Peyer's patch (tissue), 4 donors: ENCODE data around the gene ANKEF1. TPM values are rescaled to one million over a fixed set of nuclear protein-coding genes. Genes with fewer than 3 reads are reported as not detected.
A peak's percentile ranks its signal among the peaks of the same experiment; 100 is the strongest.

ENCODE experiments used
- DNase-seq, 3 donors: peaks; one replicate each; pipeline ENCODE4 v3.0.0-alpha.2; 2017 to 2019
- H3K27ac ChIP-seq, 4 donors: fragments of 200-600 bp; sonication (generic); one replicate each; pipeline ENCODE4 v1.5.1; 2016 to 2019
- H3K27me3 ChIP-seq, 2 donors: fragments of 200-600 bp; sonication (generic); one replicate each; pipeline ENCODE4 v1.5.1; 2019
- H3K36me3 ChIP-seq, 3 donors: fragments of 200-600 bp; sonication (generic); one replicate each; pipeline ENCODE4 v1.5.1; 2016 to 2019
- H3K4me1 ChIP-seq, 4 donors: fragments of 200-600 bp; sonication (generic); one replicate each; pipeline ENCODE4 v1.5.1; 2016 to 2019
- H3K4me3 ChIP-seq, 4 donors: fragments of 200-600 bp; sonication (generic); 1 replicate in 3 of 4; 2 replicates in 1 of 4; pipeline ENCODE4 v1.5.1; 2016 to 2019; ENCODE audit warnings: mild to moderate bottlenecking in 1 of 4
- H3K9me3 ChIP-seq, 4 donors: fragments of 200-600 bp; sonication (generic); one replicate each; pipeline ENCODE4 v1.5.1; 2016 to 2019; ENCODE audit warnings: mild to moderate bottlenecking in 1 of 4
- POLR2A ChIP-seq, 2 donors: fragments of 450-650 bp; IDR thresholded peaks; one replicate each; pipeline ENCODE4 v1.5.1; 2017; ENCODE audit warnings: antibody characterized with exemption in 2 of 2, mild to moderate bottlenecking in 2 of 2, moderate library complexity in 2 of 2
- total RNA-seq, 4 donors: library from RNA; depleted of rRNA; stranded (reverse); fragments of >200 nt; gene quantifications; one replicate each; pipeline ENCODE4 v1.1.0, GENCODE V29; 2016
- TF ChIP-seq, protein P1 (sequence below), 6 experiments: fragments of 450-650 bp in 4 of 6; fragments of 200-600 bp in 2 of 6; sonication (generic) in 1 of 6; IDR thresholded peaks; one replicate each; pipeline ENCODE4 v1.5.1; 2017 to 2019; ENCODE audit warnings: antibody characterized with exemption in 6 of 6, mild to moderate bottlenecking in 3 of 6, moderate library complexity in 1 of 6

Gene ANKEF1
- total RNA-seq, result 10 to 100 TPM in 1 of 4 donors, 1 to 10 TPM in 3; 3.3 to 10.2 (median 4.4) TPM

DNA sequence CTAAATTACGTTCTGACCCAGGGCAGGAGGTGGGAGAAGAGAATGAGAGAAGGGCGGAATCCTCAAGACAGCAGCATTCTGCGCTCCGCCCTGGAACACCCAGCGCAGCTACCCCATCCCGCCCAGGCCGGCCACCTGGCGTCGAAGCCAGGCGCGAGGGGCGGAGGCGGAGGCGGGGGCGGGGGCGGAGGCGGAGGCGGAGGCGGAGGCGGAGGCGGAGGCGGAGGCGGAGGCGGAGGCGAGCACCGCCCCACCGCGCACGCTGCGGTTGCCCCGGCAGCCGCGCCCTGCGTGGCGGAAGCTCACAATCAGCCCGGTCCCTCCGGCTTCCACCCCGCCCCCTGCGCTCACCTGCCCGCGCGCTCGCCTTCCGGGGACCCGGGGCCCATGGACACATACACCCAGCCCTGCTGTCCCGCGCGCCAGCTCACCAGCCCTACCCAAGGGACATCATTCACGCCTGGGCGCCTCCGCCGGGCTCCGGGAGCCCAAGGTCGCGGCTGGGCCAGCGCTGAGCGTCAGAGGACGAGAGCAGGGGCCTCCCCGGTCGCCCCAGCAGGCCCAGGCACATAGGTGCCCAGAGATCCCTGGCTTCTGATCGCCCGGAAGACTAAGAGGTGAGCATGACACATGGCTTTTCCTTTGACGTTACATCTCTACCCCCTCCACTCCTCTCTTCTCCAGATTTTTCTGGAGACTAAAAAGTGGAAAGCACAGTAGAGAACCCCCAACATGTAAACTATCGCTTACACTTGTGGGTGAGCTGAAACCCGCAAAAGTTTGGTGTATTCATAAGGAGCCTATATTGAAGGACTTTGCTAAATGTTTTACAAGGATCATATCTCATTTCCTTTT, at the start of gene ANKEF1:
TSS of gene ANKEF1 (plus strand) at position 271 of the 855 bp plus-strand sequence. CDS start 3,315 bp downstream, outside the sequence.
- TF ChIP-seq, protein P1, sequence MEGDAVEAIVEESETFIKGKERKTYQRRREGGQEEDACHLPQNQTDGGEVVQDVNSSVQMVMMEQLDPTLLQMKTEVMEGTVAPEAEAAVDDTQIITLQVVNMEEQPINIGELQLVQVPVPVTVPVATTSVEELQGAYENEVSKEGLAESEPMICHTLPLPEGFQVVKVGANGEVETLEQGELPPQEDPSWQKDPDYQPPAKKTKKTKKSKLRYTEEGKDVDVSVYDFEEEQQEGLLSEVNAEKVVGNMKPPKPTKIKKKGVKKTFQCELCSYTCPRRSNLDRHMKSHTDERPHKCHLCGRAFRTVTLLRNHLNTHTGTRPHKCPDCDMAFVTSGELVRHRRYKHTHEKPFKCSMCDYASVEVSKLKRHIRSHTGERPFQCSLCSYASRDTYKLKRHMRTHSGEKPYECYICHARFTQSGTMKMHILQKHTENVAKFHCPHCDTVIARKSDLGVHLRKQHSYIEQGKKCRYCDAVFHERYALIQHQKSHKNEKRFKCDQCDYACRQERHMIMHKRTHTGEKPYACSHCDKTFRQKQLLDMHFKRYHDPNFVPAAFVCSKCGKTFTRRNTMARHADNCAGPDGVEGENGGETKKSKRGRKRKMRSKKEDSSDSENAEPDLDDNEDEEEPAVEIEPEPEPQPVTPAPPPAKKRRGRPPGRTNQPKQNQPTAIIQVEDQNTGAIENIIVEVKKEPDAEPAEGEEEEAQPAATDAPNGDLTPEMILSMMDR (IDR thresholded peaks at IDR 0.05), result peak in 3 of 6 experiments; percentile 2 to 35 (median 5)
- TF ChIP-seq POLR2A (IDR thresholded peaks at IDR 0.05), result peak; percentile 58 to 69
- Histone ChIP-seq H3K27me3 (no peaks in the 10 kb centered on the region), H3K9me3 (no peaks in the 10 kb centered on the region), H3K4me1 (no peaks in the 10 kb centered on the region), H3K27ac (peak within 1 kb of the TSS; percentile 65 to 81 (median 68)), H3K36me3 (no peaks in the 10 kb centered on the region), H3K4me3 (peak within 1 kb of the TSS; percentile 53 to 89 (median 64))
- peak; percentile 85 to 95 (median 94) for DNase-seq

DNA sequence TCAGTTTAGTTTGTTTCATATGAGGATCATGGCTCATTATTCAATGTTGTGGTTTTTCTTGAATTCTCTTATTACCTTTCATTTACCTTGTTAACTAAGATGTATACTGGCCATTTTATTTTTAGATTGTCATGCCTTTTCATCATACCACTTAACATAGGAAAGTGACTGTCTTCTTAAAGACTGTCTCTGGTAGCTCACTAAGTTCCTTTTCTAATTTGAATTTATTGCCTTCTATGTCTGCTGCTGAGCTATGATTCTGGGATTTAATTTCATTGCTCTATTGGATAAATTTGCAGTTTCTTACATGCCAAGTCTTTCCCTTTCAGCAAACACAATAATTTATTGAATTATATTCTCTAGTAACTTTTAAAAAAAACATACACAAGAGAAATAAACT, 49.5 kb upstream of the ANKEF1 start:
- no peaks in the 10 kb centered on the region for H3K36me3 ChIP-seq
- no peak for DNase-seq
- no peaks in the 10 kb centered on the region for H3K27me3 ChIP-seq
- H3K4me3 ChIP-seq, result no peak overlapping the region
- TF ChIP-seq, protein P1 (IDR thresholded peaks at IDR 0.05), result no peak
- no peak for TF ChIP-seq POLR2A (IDR thresholded peaks at IDR 0.05)
- no peaks in the 10 kb centered on the region for H3K9me3 ChIP-seq
- no peaks in the 10 kb centered on the region for H3K4me1 ChIP-seq
- no peak overlapping the region for H3K27ac ChIP-seq

DNA sequence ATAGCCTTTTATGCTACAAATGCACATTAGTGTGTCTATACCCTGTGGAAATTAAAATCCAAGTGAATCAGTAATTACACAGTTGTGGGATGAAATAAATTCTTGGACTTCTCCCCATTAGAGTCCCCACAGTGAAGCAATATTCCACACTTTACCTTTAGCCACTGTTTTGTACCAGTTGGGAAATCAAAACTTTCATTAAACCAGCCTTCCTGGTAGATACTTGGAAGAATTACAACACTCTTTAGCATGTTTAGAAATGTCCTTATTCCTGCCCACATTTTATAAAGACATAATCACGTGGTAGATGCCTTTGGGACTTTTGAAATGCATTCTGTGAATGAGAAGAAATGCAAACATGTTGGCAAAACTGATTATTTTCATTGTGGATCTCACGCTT, 49.0 kb upstream of the ANKEF1 start:
- H3K4me1 ChIP-seq, result no peaks in the 10 kb centered on the region
- no peak for DNase-seq
- H3K4me3 ChIP-seq, result no peak overlapping the region
- no peaks in the 10 kb centered on the region for H3K27me3 ChIP-seq
- no peak for TF ChIP-seq POLR2A (IDR thresholded peaks at IDR 0.05)
- TF ChIP-seq, protein P1 (IDR thresholded peaks at IDR 0.05), result no peak
- no peaks in the 10 kb centered on the region for H3K9me3 ChIP-seq
- H3K36me3 ChIP-seq, result no peaks in the 10 kb centered on the region
- no peak overlapping the region for H3K27ac ChIP-seq

DNA sequence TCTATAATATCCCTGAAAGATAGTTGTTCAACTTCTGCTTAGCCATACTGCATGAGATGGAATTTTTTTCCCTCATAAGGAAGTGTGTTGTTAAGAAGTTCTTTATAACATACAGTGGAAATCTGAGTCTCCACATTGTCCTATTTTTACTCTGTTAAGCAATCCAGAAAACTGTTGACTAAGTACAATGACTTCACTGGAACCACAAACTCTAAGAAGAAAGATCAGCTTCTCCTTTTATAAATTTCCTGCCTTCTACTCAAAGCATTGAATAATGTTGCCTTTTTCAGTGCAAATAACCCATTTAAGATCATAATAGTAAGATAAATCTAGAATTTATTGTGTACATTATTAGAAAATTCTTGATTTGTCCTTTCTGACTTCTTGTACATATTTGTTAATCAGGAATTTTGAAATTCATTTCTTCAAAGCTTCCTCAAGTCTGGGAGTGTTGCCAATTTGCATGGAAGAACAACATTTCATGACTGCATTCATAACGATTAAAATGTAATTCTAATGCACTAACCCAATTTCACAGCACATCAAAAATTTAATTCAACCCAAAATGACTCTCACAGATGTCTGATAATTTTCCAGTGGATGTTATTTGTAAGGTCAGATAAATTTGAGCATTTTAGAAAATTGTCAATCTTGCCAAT, 45.6 kb upstream of the ANKEF1 start:
- H3K36me3 ChIP-seq, result no peaks in the 10 kb centered on the region
- DNase-seq, result no peak
- H3K4me3 ChIP-seq, result no peak overlapping the region
- no peaks in the 10 kb centered on the region for H3K4me1 ChIP-seq
- no peaks in the 10 kb centered on the region for H3K9me3 ChIP-seq
- TF ChIP-seq POLR2A (IDR thresholded peaks at IDR 0.05), result no peak
- TF ChIP-seq, protein P1 (IDR thresholded peaks at IDR 0.05), result no peak
- no peaks in the 10 kb centered on the region for H3K27me3 ChIP-seq
- no peak overlapping the region for H3K27ac ChIP-seq

DNA sequence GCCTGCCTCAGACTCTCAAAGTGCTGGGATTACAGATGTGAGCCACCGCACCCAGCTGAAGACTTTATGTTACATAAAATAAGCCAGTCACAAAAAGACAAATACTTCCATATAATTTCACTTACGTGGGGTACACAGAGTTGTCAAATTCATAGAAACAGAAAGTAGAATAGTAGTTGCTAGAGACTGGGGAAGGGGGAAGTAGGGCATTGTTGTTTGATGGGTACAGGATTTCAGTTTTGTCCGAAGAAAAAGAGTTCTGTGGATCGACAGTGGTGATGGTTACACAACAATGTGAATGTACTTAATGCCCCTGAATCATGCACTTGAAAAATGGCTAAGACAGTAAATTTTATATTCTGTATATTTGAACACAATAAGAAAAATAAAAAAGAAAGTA, 41.6 kb upstream of the ANKEF1 start:
- no peak overlapping the region for H3K4me3 ChIP-seq
- no peaks in the 10 kb centered on the region for H3K36me3 ChIP-seq
- peaks cover 0 to 3% (median 0%) of the 10 kb centered on the region in 4 donors for H3K9me3 ChIP-seq

More for the DNA sequence above, 41.6 kb upstream of the ANKEF1 start:
- Histone ChIP-seq H3K27me3 (no peaks in the 10 kb centered on the region), H3K4me1 (no peaks in the 10 kb centered on the region), H3K27ac (no peak overlapping the region)
- no peak for DNase-seq
- TF ChIP-seq POLR2A (IDR thresholded peaks at IDR 0.05), result no peak
- TF ChIP-seq, protein P1 (IDR thresholded peaks at IDR 0.05), result no peak
